OCI-LY3 (cell line): Measurements from ENCODE around the gene ZNF549.

ENCODE experiments used
- H2AFZ ChIP-seq: fragments of 200-600, 300-600 bp; shearing (Covaris generic); 2 replicates; pipeline ENCODE4 v1.6.0; 2014; ENCODE audit warnings: antibody characterized with exemption, low read depth, low read length
- H3K27ac ChIP-seq: fragments of 200-600, 300-600 bp; sonication (generic); 2 replicates; pipeline ENCODE4 v1.5.1; 2014; ENCODE audit warnings: mild to moderate bottlenecking, low read length, moderate library complexity, mixed read lengths
- H3K27me3 ChIP-seq: fragments of 200-600, 300-600 bp; sonication (generic); 2 replicates; pipeline ENCODE4 v1.6.1; 2014; ENCODE audit warnings: low read depth, low read length, mixed read lengths
- H3K36me3 ChIP-seq: fragments of 200-600, 300-600 bp; sonication (generic); replicated peaks from 2 replicates; pipeline ENCODE3; 2014; ENCODE audit warnings: low read depth, low read length, mixed read lengths
- H3K4me1 ChIP-seq: fragments of 300-600, 200-600 bp; sonication (generic); 2 replicates; pipeline ENCODE4 v1.6.1; 2014; ENCODE audit warnings: low read length, mixed read lengths
- H3K4me2 ChIP-seq: fragments of 200-600, 300-600 bp; sonication (generic); 2 replicates; pipeline ENCODE4 v1.6.1; 2014; ENCODE audit warnings: low read length, mixed read lengths
- H3K4me3 ChIP-seq: fragments of 300-600, 200-600 bp; sonication (generic); 2 replicates; pipeline ENCODE4 v1.5.1; 2014; ENCODE audit warnings: antibody characterized with exemption, mild to moderate bottlenecking, low read length, moderate library complexity
- H3K79me2 ChIP-seq: fragments of 300-600, 200-600 bp; shearing (Covaris generic); 2 replicates; pipeline ENCODE4 v1.6.1; 2014; ENCODE audit warnings: mild to moderate bottlenecking, low read length, mixed read lengths
- H3K9ac ChIP-seq: fragments of 300-600, 200-600 bp; shearing (Covaris generic); 2 replicates; pipeline ENCODE4 v1.6.0; 2014; ENCODE audit warnings: mild to moderate bottlenecking, low read length, moderate library complexity
- H3K9me3 ChIP-seq: fragments of 200-600, 300-600 bp; shearing (Covaris generic); 2 replicates; pipeline ENCODE4 v1.6.1; 2014; ENCODE audit warnings: low read length, mixed read lengths; ENCODE audit not compliant: insufficient read depth
- H4K20me1 ChIP-seq: fragments of 200-600, 300-600 bp; sonication (generic); 2 replicates; pipeline ENCODE4 v1.6.1; 2016; ENCODE audit warnings: low read length, mixed read lengths; ENCODE audit not compliant: insufficient read depth
- CTCF ChIP-seq: fragments of 200-600, 300-600 bp; sonication (generic); IDR thresholded peaks from 2 replicates; pipeline ENCODE4 v1.5.1; 2014; ENCODE audit warnings: antibody characterized with exemption, low read length, low read depth
- EZH2phosphoT487 ChIP-seq: fragments of 200-600 bp; shearing (Covaris generic); IDR thresholded peaks from 2 replicates; pipeline ENCODE4 v1.6.1; 2018; ENCODE audit warnings: antibody characterized with exemption, mixed run types, low read depth

Gene ZNF549

GRCh38 chr19:57606931-57607330 is 79.8 kb downstream of the ZNF549 start:
- H3K9ac ChIP-seq, result no peak overlapping the region
- H3K4me3 ChIP-seq, result no peak overlapping the region
- no peaks in the 10 kb centered on the region; the same call in 1 of the 2 replicates for H3K79me2 ChIP-seq
- H2AFZ ChIP-seq, result no peak overlapping the region
- peaks cover 69% of the 10 kb centered on the region for H3K36me3 ChIP-seq
- H3K4me2 ChIP-seq, result no peak overlapping the region
- H3K27me3 ChIP-seq, result no peaks in the 10 kb centered on the region
- TF ChIP-seq CTCF (no peak), EZH2phosphoT487 (no peak)
- no peaks in the 10 kb centered on the region for H3K4me1 ChIP-seq
- H4K20me1 ChIP-seq, result no peaks in the 10 kb centered on the region
- no peak overlapping the region for H3K27ac ChIP-seq
- 0 out of 2 replicates have a peak, but pooled peaks cover under 1% of the 10 kb centered on the region for H3K9me3 ChIP-seq
